DMS 273 (cell line): ENCODE measurements around the gene CHRNG.
"Not testable (repeated sequence)": the region's sequence is repeated elsewhere in the genome, so short reads cannot be mapped to it uniquely, and the experiment has no call there.

Experiments used
- DNase-seq: peaks from one replicate; lab custom pipeline; 2025; ENCODE audit not compliant: unreplicated experiment; lab: John Stamatoyannopoulos, UW

CHRNG gene

DNA sequence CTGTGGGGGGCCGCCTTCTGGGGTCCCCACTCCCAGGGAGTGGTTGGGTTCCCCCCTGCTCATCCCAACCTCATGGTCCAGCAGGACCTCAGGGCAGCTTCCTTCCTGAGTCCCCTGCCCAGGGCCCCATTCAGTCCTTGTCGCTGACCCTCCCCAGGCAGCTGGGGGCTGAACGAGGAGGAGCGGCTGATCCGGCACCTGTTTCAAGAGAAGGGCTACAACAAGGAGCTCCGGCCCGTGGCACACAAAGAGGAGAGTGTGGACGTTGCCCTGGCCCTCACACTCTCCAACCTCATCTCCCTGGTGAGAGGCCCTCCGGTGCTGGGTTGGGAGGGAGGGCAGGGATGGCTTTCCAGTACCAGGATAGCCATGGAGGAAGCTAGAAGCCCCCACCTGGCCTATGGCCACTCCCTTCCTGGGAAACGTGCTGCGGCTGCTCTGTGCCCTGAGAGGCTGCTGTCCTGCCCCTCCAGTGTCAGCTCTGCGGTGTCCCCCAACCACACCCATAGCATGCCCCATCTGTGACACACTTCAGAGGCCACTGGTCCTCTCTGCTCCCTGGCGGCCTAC, 13.0 kb upstream of the CHRNG start:
- DNase-seq = peak; percentile 49

DNA sequence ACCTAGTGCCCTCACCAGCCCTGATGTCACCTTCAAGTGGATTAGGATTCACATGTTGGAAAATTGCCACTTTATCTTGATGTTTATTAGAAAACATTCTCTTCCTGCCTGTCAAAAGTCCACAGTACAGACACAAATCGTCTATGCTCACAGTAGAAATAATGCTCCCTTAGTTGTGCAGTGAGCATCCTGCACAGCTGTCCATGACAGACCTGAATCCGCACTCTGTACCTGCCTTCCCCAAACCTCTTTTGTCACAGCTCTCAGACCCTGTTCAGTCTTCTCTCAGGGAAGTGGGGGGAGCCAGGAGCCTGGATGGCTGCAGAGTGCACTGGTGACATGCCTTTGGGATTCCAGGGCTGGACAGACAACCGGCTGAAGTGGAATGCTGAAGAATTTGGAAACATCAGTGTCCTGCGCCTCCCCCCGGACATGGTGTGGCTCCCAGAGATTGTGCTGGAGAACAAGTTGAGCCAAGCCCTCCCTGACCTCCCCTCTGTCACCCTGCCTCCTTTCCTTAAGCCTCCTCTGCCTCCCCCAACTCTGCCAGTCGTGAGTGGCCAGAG, 11.5 kb upstream of the CHRNG start:
- DNase-seq = no peak

DNA sequence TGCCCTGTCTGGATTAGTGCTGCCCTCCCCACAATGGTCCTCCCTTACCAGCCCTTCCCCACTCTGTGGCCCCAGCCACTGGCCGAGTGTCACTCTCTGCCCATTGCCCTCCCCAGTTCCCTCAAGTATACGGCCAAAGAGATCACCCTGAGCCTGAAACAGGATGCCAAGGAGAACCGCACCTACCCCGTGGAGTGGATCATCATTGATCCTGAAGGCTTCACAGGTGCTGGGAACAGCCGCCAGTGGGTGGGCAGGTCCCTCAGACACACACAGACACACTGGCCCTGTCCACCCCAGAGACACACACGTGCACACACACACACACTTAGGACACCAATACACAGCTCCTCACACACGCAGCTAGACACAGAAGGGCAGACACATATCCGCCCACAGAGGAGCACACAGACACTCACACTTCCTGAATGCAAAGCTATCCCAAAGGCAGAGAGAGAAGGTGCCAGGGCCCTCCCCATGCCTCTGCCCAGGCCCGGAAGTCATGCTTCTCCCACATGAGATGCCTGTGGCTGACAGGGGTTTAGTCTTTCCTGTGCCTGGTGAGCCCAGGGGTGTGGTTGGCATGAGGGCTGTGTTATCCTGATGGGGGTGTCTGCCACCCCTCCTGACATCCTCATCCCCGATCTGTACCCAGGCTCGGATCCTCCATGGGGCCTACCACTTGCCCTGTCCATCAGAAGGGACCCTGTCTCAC, 10.6 kb upstream of the CHRNG start:
- DNase-seq = no peak

DNA sequence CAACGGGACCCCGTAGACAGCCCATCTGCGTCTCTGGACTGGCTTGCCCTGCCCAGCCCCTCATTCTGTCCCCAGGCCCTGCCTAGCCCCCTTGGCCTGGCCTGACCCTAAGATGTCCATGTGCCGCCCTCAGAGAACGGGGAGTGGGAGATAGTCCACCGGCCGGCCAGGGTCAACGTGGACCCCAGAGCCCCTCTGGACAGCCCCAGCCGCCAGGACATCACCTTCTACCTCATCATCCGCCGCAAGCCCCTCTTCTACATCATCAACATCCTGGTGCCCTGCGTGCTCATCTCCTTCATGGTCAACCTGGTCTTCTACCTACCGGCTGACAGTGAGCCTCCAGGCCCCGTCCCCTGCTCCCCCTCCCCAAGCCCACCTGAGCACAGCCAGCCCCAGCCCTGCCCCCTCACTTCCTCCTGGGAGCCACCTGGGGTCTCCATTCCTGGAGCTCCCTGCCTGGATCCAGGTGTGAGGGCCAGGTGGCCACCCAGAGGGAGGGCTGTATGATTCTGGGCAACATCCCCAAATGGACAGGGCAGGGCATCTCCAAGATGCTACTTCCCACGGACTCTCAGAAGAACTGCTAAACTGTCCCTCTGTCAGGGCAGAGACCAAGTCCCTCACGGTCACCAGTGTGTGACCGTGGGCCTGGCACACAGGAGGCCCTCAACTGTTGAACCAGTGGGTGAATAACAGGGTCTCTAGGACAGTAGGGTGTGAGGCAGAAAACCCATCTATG, 9.5 kb upstream of the CHRNG start:
- no peak for DNase-seq

DNA sequence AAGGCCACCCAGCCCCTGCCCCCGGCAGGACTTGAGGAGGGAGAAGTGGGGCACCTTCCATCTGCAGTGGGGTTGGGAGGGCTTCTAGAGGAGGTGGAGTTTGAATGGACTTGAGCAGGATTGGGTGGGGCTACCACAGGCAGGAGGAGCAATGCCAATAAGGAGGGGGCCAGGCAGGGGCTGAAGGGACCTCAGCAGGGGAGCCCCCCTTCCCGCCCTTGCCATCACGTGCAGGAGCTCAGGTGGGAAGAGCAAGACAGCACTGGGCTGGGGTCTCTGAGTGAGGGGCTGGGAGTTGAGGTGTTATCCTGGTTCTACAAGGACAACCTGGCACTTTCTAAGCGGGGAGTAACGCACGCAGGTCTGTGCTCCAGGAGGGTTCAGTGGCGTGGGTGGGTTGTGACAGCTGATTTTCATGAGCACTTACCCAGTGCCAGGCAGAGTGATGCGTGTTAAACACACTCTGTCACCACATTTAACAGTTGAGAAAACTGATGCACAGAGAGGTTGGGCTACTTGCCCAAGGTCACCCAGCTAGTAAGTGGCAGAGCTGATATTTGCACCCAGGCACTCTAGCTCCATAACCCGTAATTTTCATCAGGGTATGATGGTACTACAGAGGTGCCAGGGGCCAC, 8.7 kb upstream of the CHRNG start:
- DNase-seq = no peak

DNA sequence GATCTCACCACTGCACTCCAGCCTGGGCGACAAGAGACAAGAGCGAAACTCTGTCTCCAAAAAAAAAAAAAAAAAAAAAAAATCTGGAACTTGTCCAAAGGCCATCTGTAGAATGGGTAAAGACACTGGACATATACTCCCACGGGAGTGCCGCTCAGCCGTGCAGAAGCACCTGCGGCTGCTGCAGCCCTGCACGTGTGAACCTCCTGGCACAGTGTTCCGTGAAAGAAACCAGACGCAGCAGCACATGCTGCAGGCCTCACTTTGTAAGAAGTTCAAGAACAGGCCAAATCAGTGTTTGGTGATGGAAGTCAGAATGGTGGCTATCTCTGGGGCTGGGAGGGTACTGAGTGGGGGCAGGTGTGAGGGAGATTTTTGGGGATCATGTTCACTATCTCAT, 7.1 kb upstream of the CHRNG start:
- peak; percentile 29 for DNase-seq

DNA sequence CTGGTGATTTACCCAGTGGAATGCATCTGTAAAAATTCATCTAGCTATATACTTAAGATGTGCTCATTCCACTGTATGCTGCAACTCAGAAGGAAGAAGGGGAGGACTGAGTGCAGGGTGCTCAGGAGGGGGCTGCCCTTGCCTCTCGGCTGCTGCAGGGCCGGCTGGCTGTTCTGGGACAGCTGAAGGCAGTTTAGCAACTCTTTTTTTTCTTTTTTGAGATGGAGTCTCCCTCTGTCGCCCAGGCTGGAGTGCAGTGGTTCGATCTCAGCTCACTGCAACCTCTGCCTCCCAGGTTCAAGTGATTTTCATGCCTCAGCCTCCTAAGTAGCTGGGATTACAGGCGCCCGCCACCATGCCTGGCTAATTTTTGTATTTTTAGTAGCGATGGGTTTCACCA, 6.7 kb upstream of the CHRNG start:
- not testable (repeated sequence) for DNase-seq

DNA sequence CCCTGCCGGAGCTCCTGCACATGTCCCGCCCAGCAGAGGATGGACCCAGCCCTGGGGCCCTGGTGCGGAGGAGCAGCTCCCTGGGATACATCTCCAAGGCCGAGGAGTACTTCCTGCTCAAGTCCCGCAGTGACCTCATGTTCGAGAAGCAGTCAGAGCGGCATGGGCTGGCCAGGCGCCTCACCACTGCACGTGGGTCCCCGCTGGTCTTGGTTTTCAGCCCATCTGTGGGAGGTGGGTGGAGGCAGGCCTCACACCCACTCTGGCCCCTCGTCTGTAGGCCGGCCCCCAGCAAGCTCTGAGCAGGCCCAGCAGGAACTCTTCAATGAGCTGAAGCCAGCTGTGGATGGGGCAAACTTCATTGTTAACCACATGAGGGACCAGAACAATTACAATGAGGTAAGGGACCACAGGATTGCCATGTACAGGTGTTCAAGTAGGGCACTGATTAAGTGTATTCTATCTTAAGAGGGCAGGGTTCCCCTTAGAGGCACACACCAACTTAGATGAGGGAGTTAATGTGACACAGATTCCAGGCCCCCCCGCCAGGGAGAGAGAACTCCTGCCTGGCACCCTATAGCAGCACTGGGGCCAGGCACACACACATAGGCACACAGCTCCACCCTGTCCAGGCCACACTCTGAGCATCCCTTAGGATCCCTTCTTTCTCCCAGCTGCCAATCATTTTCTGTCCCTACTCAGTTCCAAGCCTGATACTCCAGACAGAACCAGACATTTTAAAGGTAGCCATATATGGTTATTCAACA, 5.4 kb upstream of the CHRNG start:
- no peak for DNase-seq

DNA sequence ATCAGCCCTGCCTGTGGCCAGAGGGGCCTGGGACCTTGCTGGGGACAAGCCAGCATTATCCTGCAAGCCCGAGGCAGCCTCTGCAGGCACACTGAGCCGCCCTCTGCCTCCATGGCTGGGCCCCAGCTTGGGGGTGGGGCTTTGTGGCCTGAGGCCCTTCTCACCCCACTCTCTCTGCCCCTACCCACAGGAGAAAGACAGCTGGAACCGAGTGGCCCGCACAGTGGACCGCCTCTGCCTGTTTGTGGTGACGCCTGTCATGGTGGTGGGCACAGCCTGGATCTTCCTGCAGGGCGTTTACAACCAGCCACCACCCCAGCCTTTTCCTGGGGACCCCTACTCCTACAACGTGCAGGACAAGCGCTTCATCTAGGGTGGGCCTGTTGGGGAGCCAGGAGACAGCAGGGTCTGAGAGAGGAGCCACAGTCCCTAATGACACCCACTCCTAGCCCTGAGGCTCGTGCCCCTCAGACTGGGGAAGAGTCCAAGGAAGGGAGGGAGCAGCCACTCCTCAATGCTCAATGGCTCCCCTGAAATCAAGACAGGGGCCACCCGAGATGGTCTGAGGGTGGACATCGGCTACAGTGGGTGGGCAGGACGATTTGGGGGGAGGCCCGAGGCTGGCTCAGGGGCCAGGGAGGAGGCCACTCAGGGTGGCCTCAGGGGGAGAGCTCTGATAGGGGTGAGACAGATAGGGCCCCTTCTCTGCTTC, 4.4 kb upstream of the CHRNG start:
- no peak for DNase-seq

DNA sequence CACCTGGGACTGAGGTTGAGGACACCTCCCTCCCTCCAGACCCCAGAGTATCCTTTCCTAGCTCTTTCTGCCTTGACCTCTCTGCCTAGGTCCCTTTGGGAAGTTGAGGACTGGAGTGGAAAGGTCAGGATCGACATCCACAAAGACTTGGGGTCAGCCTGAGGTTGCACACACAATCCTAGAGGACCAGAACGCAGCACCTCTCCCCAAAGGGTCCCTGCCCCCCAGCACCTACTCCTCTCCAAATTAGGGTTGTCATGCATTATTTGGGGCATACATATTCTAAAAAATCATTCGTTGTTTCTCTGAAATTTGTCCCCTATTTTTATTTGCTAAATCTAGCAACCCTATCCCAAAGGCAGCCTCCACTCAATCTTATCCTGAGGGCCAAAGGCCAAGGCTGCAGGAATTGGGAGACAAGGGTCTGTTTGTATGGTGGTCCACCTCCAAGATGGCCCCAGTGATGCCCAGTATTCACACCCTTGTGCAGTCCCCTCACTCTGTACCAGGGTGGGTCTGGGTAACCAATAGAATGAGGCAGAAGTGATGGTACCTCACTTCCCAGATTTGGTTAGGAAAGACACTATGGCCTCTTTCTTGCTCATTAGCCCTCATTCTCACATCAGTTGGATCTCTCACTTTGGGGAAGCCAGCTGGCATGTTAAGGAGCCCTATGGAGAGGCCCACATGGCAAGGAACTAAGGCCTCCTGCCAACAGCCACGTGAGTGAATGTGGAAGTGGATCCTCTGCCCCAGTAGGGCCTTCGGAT, 3.5 kb upstream of the CHRNG start:
- DNase-seq = peak; percentile 58

DNA sequence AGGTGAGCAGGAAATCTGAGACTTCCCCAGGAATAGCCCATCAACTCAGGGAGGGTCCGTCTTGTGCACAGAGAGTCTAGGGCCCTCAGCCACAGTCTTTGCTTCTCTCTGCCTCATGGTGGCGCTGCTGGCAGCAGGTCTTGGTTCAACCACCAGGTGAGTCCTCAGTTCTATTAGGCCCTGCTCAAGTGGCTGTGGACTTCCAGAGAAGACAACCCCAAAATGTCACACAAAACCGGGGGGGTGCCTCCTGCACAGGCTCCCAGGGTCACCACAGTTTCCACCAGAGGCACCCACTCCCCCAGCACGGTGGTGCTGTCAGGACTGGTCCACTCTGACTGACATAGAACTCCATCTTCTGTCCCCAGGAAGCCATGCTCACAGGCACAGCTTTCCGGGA, 2.4 kb upstream of the CHRNG start:
- DNase-seq = peak; percentile 49

DNA sequence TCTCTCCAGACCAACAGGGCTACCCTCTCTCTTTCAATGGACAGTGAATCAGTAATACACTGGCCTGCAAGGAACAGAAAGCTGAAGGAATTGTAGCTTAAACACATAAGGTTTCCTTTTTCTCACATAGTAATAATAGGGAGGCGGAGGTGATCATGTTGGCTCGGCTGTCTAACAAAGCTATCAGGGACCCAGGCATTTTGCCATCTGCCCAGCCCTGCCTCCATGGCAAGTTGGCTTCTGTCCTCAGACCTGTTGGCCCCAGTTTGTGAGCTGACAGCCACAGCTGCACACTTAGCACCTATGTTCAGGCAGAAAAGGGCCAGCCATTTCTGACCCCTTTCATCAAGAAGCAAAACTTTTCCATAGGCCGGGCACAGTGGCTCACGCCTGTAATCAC, 2.0 kb upstream of the CHRNG start:
- peak; percentile 39 for DNase-seq

DNA sequence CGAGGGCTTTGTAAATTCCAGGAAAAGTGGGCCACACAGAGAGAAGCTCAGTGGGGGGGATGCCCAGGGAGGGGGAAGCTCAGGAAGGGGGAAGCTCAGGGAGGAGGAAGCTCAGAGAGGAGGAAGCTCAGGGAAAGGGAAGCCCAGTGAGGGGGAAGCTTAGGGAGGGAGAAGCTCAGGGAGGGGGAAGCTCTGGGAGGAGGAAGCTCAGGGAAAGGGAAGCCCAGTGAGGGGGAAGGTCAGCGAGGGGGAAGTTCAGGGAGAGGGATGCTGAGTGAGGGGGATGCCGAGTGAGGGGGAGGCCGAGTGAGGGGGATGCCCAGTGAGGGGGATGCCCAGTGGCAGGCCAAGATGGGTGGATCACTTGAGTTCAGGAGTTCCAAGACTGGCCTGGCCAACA, 821 bp upstream of the CHRNG start:
- DNase-seq = no peak

DNA sequence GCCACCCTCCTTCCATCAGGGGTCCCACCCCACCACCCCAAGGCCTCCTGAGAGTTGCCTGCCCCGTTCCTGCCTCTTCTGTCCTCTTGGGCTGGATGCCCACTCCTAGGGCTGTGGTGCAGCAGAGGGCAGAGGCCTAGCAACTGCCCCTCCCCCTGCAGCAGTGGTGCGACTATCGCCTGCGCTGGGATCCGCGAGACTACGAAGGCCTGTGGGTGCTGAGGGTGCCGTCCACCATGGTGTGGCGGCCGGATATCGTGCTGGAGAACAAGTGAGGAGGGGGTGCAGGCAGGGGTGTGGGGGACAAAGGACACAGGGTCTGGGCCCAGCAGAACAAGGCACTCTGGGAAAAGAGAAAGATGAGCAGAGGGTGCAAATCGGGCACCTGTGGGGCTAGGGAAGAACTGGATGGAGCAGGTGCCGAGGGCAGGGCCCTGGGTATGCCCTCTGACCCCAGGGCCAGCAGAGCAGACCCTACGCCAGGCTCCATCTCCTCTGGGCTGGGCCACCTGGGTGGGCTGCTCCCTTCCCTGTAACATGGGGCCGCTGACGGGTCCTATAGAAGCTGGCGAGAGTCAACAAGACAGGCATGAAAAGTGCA, 1.0 kb downstream of the CHRNG start:
- DNase-seq = no peak

DNA sequence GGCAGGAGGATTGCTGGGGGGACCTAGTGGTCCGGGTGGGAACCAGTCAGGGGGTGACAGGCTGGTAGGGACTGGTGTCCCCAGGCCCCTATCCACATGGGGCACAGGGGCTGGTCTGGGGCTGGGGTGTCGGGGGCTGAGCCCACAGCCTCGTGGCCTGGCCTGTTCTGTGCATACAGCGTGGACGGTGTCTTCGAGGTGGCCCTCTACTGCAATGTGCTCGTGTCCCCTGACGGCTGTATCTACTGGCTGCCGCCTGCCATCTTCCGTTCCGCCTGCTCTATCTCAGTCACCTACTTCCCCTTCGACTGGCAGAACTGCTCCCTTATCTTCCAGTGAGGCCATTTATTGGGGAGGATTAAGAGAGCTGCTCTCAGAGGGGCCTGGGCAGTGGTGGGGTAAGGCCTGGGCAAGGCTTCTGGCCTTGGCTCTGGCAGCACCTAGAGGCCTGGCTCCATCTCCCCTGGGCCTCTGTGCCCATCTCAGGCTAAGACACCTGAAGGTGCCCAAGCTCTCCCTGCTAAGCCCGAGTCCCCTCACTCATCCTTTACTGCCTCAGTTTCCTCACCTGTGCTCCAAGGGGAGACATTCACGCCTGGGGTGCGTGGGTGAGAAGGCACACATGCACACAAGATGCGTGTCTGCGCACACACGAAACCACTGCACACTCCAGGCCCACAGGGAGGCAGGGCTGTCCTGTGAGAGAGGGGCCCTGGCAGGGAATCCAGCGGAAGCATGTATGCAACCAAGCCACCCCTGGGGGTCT, 1.9 kb downstream of the CHRNG start:
- no peak for DNase-seq

DNA sequence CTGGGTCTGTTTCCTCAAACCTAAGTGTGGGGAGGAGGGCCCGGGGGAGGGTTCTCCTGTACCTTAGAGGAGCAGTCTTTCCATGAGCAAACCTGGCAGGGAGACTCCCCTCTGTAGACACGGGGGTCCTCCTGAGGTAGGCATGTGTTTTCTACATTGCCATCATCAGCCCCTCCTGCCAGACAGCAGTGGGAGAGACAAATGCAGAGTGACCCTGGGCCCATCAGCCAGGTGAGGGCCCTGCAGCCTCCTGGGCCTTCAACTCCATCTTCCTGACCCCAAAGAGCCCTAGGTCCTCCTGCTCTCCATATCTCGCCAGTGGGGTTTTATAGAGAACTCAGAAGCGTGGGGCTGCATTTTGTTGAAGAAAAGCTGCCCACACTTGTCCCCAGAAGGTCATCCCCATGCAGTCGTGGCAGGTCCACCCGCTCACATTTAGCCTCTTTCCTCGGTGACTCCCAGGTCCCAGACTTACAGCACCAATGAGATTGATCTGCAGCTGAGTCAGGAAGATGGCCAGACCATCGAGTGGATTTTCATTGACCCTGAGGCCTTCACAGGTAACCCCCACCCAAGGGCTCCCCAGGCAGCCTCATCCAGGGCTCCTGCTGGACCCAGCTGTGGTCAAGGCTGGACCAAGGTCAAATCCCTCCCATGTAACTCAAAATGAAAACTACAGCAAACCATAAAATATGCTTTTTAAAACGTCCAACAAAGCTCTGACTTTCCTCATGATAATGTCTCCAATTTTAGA, 2.6 kb downstream of the CHRNG start:
- no peak for DNase-seq

DNA sequence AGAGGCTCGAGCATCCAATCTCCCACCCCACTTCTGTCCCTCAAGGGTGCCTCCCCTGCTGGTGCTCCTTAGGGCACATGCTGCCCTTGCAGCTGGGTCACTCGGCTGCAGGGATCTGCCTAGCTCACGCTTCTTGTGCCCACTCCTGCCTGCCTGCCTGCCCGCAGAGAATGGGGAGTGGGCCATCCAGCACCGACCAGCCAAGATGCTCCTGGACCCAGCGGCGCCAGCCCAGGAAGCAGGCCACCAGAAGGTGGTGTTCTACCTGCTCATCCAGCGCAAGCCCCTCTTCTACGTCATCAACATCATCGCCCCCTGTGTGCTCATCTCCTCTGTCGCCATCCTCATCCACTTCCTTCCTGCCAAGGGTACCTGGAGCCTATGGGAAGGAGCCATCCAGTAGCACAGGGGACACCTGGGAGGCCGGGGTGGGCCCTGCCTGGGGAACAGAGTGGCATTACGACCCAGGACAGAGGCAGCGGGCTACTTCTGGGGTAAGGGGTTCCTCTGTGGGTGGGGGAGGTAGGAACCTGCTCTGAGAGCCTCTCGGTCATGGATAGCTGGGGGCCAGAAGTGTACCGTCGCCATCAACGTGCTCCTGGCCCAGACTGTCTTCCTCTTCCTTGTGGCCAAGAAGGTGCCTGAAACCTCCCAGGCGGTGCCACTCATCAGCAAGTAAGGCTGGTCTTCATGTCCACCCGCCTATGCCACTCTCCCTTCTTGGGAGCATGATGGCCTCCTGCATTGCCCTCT, 3.4 kb downstream of the CHRNG start:
- no peak for DNase-seq
